Upper lobe of left lung (tissue), 4 donors: ENCODE measurements around the gene RGL1.

Source experiments
- POLR2A ChIP-seq, 4 donors: fragments of 450-650 bp; IDR thresholded peaks; one replicate each; pipeline ENCODE4 v1.5.1; 2016 to 2017; ENCODE audit warnings: antibody characterized with exemption in 4 of 4, mild to moderate bottlenecking in 2 of 4
- POLR2AphosphoS5 ChIP-seq, 2 donors: sonication (generic); formaldehyde crosslinking; IDR thresholded peaks; one replicate each; pipeline ENCODE4 v1.5.1; 2017; ENCODE audit warnings: antibody characterized with exemption in 2 of 2
- TF ChIP-seq, protein P1 (sequence below), 6 experiments: fragments of 450-650 bp in 4 of 6; fragments of 200-600 bp in 2 of 6; sonication (generic) in 2 of 6; IDR thresholded peaks; one replicate each; pipeline ENCODE4 v1.5.1; 2016 to 2019; ENCODE audit warnings: antibody characterized with exemption in 6 of 6

DNA sequence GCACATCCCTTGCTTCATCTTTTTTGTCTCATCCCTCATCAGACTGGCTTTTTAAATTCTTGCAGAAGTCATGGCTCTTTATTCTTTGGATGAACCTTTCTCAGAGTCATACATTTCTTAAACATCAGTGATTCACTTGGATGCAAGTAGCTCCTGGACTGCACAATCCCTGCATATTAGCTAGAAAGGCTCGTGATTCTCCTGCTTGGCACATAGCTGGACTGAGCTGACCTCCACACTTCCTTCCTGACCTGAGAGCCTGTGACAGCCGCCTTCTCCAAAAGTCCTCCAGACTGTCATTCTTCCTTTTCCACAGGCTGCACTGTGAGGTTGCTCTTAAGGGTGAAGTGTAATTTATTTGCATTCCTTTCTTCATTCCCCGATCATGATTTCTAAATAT lies 109.4 kb downstream of the RGL1 start:
- TF ChIP-seq, protein P1, sequence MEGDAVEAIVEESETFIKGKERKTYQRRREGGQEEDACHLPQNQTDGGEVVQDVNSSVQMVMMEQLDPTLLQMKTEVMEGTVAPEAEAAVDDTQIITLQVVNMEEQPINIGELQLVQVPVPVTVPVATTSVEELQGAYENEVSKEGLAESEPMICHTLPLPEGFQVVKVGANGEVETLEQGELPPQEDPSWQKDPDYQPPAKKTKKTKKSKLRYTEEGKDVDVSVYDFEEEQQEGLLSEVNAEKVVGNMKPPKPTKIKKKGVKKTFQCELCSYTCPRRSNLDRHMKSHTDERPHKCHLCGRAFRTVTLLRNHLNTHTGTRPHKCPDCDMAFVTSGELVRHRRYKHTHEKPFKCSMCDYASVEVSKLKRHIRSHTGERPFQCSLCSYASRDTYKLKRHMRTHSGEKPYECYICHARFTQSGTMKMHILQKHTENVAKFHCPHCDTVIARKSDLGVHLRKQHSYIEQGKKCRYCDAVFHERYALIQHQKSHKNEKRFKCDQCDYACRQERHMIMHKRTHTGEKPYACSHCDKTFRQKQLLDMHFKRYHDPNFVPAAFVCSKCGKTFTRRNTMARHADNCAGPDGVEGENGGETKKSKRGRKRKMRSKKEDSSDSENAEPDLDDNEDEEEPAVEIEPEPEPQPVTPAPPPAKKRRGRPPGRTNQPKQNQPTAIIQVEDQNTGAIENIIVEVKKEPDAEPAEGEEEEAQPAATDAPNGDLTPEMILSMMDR (IDR thresholded peaks at IDR 0.05), result no peak
- TF ChIP-seq POLR2AphosphoS5 (IDR thresholded peaks at IDR 0.05) (no peak), POLR2A (IDR thresholded peaks at IDR 0.05) (no peak)
